HCT116 (cell line): ENCODE results near the gene SOX30. TPM values are rescaled to one million over a fixed set of nuclear protein-coding genes. Genes with fewer than 3 reads are reported as not detected.

ENCODE experiments used
- CEBPB ChIP-seq: IDR thresholded peaks from 2 replicates; pipeline ENCODE4 v1.6.1; 2012; ENCODE audit warnings: low read depth
- EZH2phosphoT487 ChIP-seq: fragments of 200-600 bp; IDR thresholded peaks from 2 replicates; pipeline ENCODE4 v1.6.1; 2018; ENCODE audit warnings: antibody characterized with exemption, borderline replicate concordance
- MAX ChIP-seq: IDR thresholded peaks from 2 replicates; pipeline ENCODE4 v1.6.1; 2012
- POLR2A ChIP-seq: IDR thresholded peaks from 2 replicates; pipeline ENCODE4 v1.7.0; 2011; ENCODE audit warnings: borderline replicate concordance; ENCODE audit not compliant: insufficient read depth, insufficient read length; ENCODE audit errors: extremely low read depth
- total RNA-seq: library from RNA; stranded (reverse); gene quantifications from one replicate; pipeline ENCODE4 v1.2.1, GENCODE V29; 2021; ENCODE audit not compliant: unreplicated experiment

SOX30 gene
- total RNA-seq, 1 experiment from 2014 or later = 0.27 TPM

- TF ChIP-seq EZH2phosphoT487 = no peak
- TF ChIP-seq POLR2A = no peak
- no peak for TF ChIP-seq CEBPB
- TF ChIP-seq MAX = no peak
These were observed 75.6 kb downstream of the SOX30 start (continued) for GRCh38 chr5:157576678-157577077.

Other genes with a start within 250 kb of the SOX30 start
- gene NIPAL4, start 192.2 kb downstream of the SOX30 start, total RNA-seq = 0.12 TPM
- 77.3 TPM for gene ADAM19, start 76.7 kb downstream of the SOX30 start, total RNA-seq
- gene C5orf52, start 19.1 kb upstream of the SOX30 start, total RNA-seq = not detected
- 33.9 TPM for gene THG1L, start 79.0 kb upstream of the SOX30 start, total RNA-seq
- gene LSM11, start 91.3 kb upstream of the SOX30 start, total RNA-seq = 6.2 TPM
- 69.2 TPM for gene CLINT1, start 206.7 kb upstream of the SOX30 start, total RNA-seq